ENCODE measurements around the gene CCDC24. TPM values are rescaled to one million over a fixed set of nuclear protein-coding genes. Genes with fewer than 3 reads are reported as not detected.

CCDC24 gene
- total and polyA plus RNA-seq, 9 of the 15 experiments (the other 6 are each of a cell fraction or from before 2014, with no cell fraction given), result 0.31 to 4.5 (median 1.5) TPM

- 0 out of 4 replicates have a peak, but pooled peaks of 1 of the 2 experiments have one; percentile 60 for TF ChIP-seq UBTF (IDR thresholded peaks at IDR 0.05; ENCODE audit: borderline replicate concordance in 1 of 2, low read depth in 2 of 2, low read length in 2 of 2)
- TF ChIP-seq RNF219 (CRISPR knock-in tag; IDR thresholded peaks at IDR 0.05), result no peak
- TF ChIP-seq NEUROD1 (IDR thresholded peaks at IDR 0.05; ENCODE audit: borderline replicate concordance, low read depth, low read length, partially characterized antibody), result peak; percentile 57
- no peak for TF ChIP-seq ELF4 (CRISPR knock-in tag; IDR thresholded peaks at IDR 0.05)
- TF ChIP-seq FOXA1 (IDR thresholded peaks at IDR 0.05; ENCODE audit: borderline replicate concordance), result no peak
- TF ChIP-seq ZNF41 (CRISPR knock-in tag; conservative IDR thresholded peaks at IDR 0.05), result no peak
- TF ChIP-seq ZNF23 (CRISPR knock-in tag; IDR thresholded peaks at IDR 0.05), result no peak
- TF ChIP-seq ZNF584 (CRISPR knock-in tag; IDR thresholded peaks at IDR 0.05; ENCODE audit: low read depth), result 0 out of 2 replicates have a peak, but pooled peaks have one; percentile 14
- TF ChIP-seq SRF (CRISPR knock-in tag; IDR thresholded peaks at IDR 0.05), result peak in 1 of 2 experiments; percentile 54; a peak in 2 of 4 replicates
- peak; percentile 70 for TF ChIP-seq PCBP1 (IDR thresholded peaks at IDR 0.05; ENCODE audit: low read depth, low read length, poor library complexity, severe bottlenecking)
- no peak for TF ChIP-seq RFX5 (IDR thresholded peaks at IDR 0.05; ENCODE audit: low read depth, low read length)
- TF ChIP-seq MAFF (IDR thresholded peaks at IDR 0.05; ENCODE audit: low read length), result no peak
- TF ChIP-seq CHD1 (IDR thresholded peaks at IDR 0.05; ENCODE audit: low read length), result peak; percentile 80
- TF ChIP-seq ZC3H4 (CRISPR knock-in tag; IDR thresholded peaks at IDR 0.05; ENCODE audit: borderline replicate concordance), result peak; percentile 65; the same call in 1 of the 2 replicates
- no peak for TF ChIP-seq HMG20B (CRISPR knock-in tag; IDR thresholded peaks at IDR 0.05)
- no peak for TF ChIP-seq ETV6 (IDR thresholded peaks at IDR 0.05; ENCODE audit: borderline replicate concordance in 1 of 2, low read depth in 2 of 2, low read length in 1 of 2)
- TF ChIP-seq ETV6 (CRISPR knock-in tag; IDR thresholded peaks at IDR 0.05; ENCODE audit: borderline replicate concordance), result no peak
- TF ChIP-seq, protein P1, sequence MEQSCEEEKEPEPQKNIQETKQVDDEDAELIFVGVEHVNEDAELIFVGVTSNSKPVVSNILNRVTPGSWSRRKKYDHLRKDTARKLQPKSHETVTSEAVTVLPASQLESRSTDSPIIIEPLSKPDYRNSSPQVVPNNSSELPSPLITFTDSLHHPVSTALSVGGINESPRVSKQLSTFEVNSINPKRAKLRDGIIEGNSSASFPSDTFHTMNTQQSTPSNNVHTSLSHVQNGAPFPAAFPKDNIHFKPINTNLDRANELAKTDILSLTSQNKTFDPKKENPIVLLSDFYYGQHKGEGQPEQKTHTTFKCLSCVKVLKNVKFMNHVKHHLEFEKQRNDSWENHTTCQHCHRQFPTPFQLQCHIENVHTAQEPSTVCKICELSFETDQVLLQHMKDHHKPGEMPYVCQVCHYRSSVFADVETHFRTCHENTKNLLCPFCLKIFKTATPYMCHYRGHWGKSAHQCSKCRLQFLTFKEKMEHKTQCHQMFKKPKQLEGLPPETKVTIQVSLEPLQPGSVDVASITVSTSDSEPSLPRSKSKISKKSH (CRISPR knock-in tag; IDR thresholded peaks at IDR 0.05), result no peak
- TF ChIP-seq, protein P2, sequence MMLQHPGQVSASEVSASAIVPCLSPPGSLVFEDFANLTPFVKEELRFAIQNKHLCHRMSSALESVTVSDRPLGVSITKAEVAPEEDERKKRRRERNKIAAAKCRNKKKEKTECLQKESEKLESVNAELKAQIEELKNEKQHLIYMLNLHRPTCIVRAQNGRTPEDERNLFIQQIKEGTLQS (IDR thresholded peaks at IDR 0.05), result no peak
- TF ChIP-seq, protein P2 (CRISPR knock-in tag; conservative IDR thresholded peaks at IDR 0.05), result no peak
Observed at GRCh38 chr1:43975249-43975961, 16.0 kb upstream of the CCDC24 start (continued).
